Transverse colon (tissue), 4 donors: ENCODE results near the gene CEBPA. TPM values are rescaled to one million over a fixed set of nuclear protein-coding genes. Genes with fewer than 3 reads are reported as not detected.

Experiments used
- DNase-seq: peaks from one replicate; pipeline ENCODE4 v3.0.0-alpha.2; 2019
- H3K27ac ChIP-seq, 4 donors: fragments of 200-600 bp; sonication (generic); 2 replicates each; pipeline ENCODE4 v1.5.1; 2016 to 2018; ENCODE audit warnings: inconsistent platforms in 4 of 4
- H3K27me3 ChIP-seq: fragments of 200-600 bp; sonication (generic); 2 replicates; pipeline ENCODE4 v1.5.1; 2017; ENCODE audit warnings: inconsistent platforms
- H3K36me3 ChIP-seq, 4 donors: fragments of 200-600 bp; sonication (generic); 2 replicates each; pipeline ENCODE4 v1.5.1; 2017 to 2019; ENCODE audit warnings: inconsistent platforms in 4 of 4
- H3K4me1 ChIP-seq, 4 donors: fragments of 200-600 bp; sonication (generic); 2 replicates each; pipeline ENCODE4 v1.5.1; 2017 to 2020; ENCODE audit warnings: inconsistent platforms in 4 of 4
- H3K4me3 ChIP-seq, 4 donors: fragments of 200-600 bp; sonication (generic); 1 replicate in 1 of 4; 2 replicates in 3 of 4; pipeline versions ENCODE4 v1.5.1 to v1.6.1; 2017 to 2019; ENCODE audit warnings: inconsistent platforms in 4 of 4
- H3K9me3 ChIP-seq, 2 donors: fragments of 200-600 bp; sonication (generic); 2 replicates each; pipeline ENCODE4 v1.5.1; 2017 to 2019; ENCODE audit warnings: inconsistent platforms in 2 of 2
- CTCF ChIP-seq, 5 experiments: fragments of 200-600 bp in 3 of 5; fragments of 450-650 bp in 2 of 5; sonication (generic) in 3 of 5; IDR thresholded peaks; 1 replicate in 2 of 5; 2 replicates in 3 of 5; pipeline ENCODE4 v1.5.1; 2016 to 2017; ENCODE audit warnings: antibody characterized with exemption in 5 of 5, inconsistent platforms in 3 of 5, mild to moderate bottlenecking in 2 of 5, moderate library complexity in 1 of 5
- EP300 ChIP-seq: sonication (generic); formaldehyde crosslinking; IDR thresholded peaks from one replicate; pipeline ENCODE4 v1.6.1; 2017; ENCODE audit warnings: antibody characterized with exemption, low read depth
- POLR2A ChIP-seq: fragments of 450-650 bp; IDR thresholded peaks from one replicate; pipeline ENCODE4 v1.6.1; 2016; ENCODE audit warnings: antibody characterized with exemption, mild to moderate bottlenecking, moderate library complexity
- POLR2AphosphoS5 ChIP-seq, 3 donors: sonication (generic); formaldehyde crosslinking; IDR thresholded peaks; one replicate each; pipeline ENCODE4 v1.6.1; 2016; ENCODE audit warnings: antibody characterized with exemption in 3 of 3
- WGBS, 2 donors: methylation state at CpG; one replicate each; pipeline ENCODE4 v1.1.5; 2018; ENCODE audit warnings: low coverage in 1 of 2; 5-methylcytosine and 5-hydroxymethylcytosine counted together
- in situ Hi-C, 4 donors: fragments of 200-750 bp; cut with MboI; loops; one replicate each; pipeline versions ENCODE4 v1.15.0 to v1.15.1; 2017; ENCODE audit warnings: low sequenced_read_pairs in 3 of 4, low pct_ligation_motif_present in 1 of 4, low pct_unique_long_range_greater_than_20kb in 1 of 4
- intact Hi-C: fragments of 100-400 bp; cut with DNase I; formaldehyde crosslinking; loops from one replicate; pipeline ENCODE4 v1.15.1; 2023; ENCODE audit warnings: low total_unique reads
- total RNA-seq, 4 donors: library from RNA; depleted of rRNA; stranded (reverse); fragments of >200 nt; gene quantifications; one replicate each; pipeline ENCODE4 v1.1.0, GENCODE V29; 2016

CEBPA gene
- total RNA-seq, 4 donors from 2014 or later = 69.4 to 84.2 (median 77.3) TPM

GRCh38 chr19:33306191-33306590 lies 3.9 kb upstream of the CEBPA start:
- in situ Hi-C loops = no loop called here
- DNase-seq = no peak
- Histone ChIP-seq H3K4me1 (peaks cover 7 to 52% (median 17%) of the 10 kb centered on the region in 4 donors), H3K27me3 (peaks cover 6% of the 10 kb centered on the region), H3K4me3 (no peak overlapping the region), H3K9me3 (no peaks in the 10 kb centered on the region), H3K36me3 (no peaks in the 10 kb centered on the region), H3K27ac (peak overlapping the region; percentile 90 to 94 (median 92))
- intact Hi-C loops = loop anchor here (10.0 kb wide), 1 partner anchor 71 kb away; no protein-coding TSS in a partner anchor
- TF ChIP-seq CTCF (IDR thresholded peaks at IDR 0.05) (no peak), EP300 (no peak), POLR2A (no peak), POLR2AphosphoS5 (IDR thresholded peaks at IDR 0.05) (no peak)
- WGBS, 2 donors = 89 to 100% methylated on average over 2 to 5 of the region's 5 CpGs

GRCh38 chr19:33304760-33305647 lies 2.7 kb upstream of the CEBPA start:
- peaks cover 7 to 54% (median 23%) of the 10 kb centered on the region in 4 donors for H3K4me1 ChIP-seq
- no peaks in the 10 kb centered on the region for H3K9me3 ChIP-seq
- WGBS, 2 donors = 56% methylated on average over 12 of the region's 12 CpGs; no CpG with 5 or more reads in 1 of the 2 donors
- peak; percentile 80 for DNase-seq
- peaks cover 7% of the 10 kb centered on the region for H3K27me3 ChIP-seq
- no peak for TF ChIP-seq EP300
- TF ChIP-seq CTCF (IDR thresholded peaks at IDR 0.05) = peak; percentile 8 to 53 (median 22)
- TF ChIP-seq POLR2AphosphoS5 (IDR thresholded peaks at IDR 0.05) = peak in 2 of 3 donors; percentile 26 to 66
- TF ChIP-seq POLR2A = peak; percentile 47
- in situ Hi-C loops = no loop called here
- intact Hi-C loops = loop anchor here (10.0 kb wide), 1 partner anchor 70 kb away; no protein-coding TSS in a partner anchor
- peak overlapping the region; percentile 90 to 94 (median 92) for H3K27ac ChIP-seq
- H3K4me3 ChIP-seq = peak overlapping the region in 1 of 4 donors; percentile 78
- H3K36me3 ChIP-seq = no peaks in the 10 kb centered on the region

DNA sequence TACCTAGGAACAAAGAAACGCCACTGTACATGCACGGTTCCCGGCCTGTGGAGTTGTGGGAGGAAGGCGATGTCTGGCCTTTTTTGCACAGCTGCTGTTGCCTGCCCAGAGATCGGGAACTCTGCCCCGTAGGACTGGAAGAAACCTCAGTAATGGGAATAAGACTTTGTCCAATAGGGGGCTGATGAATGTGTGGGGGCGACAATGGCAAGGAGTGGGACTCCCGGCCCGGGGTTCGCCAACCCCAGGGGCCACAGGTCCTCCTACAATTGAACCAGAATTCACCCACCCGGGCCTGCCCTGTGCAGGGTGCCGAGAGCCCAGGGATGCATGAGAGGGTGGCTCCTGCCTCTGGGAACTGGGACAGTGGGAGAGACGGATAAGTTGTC lies 2.0 kb upstream of the CEBPA start:
- H3K4me1 ChIP-seq = peaks cover 7 to 60% (median 26%) of the 10 kb centered on the region in 4 donors
- in situ Hi-C loops = no loop called here

More for the DNA sequence above, 2.0 kb upstream of the CEBPA start:
- Histone ChIP-seq H3K27me3 (peaks cover 9% of the 10 kb centered on the region), H3K36me3 (no peaks in the 10 kb centered on the region), H3K9me3 (no peaks in the 10 kb centered on the region), H3K27ac (peak overlapping the region; percentile 90 to 94 (median 92)), H3K4me3 (peak overlapping the region in 2 of 4 donors; percentile 75 to 78)
- intact Hi-C loops = loop anchor here (10.0 kb wide), 1 partner anchor 70 kb away; no protein-coding TSS in a partner anchor
- DNase-seq = no peak
- WGBS, 2 donors = 21 to 44% methylated on average over 7 to 13 of the region's 13 CpGs
- TF ChIP-seq POLR2A (no peak), POLR2AphosphoS5 (IDR thresholded peaks at IDR 0.05) (no peak), EP300 (no peak), CTCF (IDR thresholded peaks at IDR 0.05) (no peak)
